Inflammatory macrophage (primary cell): ENCODE results near the gene ZNF518B.
"Not testable (repeated sequence)": the region's sequence is repeated elsewhere in the genome, so short reads cannot be mapped to it uniquely, and the experiment has no call there.

Source experiments
- DNase-seq, 2 donors: peaks; one replicate each; pipeline ENCODE4 v3.0.0-alpha.2; 2020 to 2022

The ZNF518B gene

GRCh38 chr4:10456595-10457254, 501 bp downstream of the ZNF518B start:
- peak; percentile 29 to 67 for DNase-seq

DNA sequence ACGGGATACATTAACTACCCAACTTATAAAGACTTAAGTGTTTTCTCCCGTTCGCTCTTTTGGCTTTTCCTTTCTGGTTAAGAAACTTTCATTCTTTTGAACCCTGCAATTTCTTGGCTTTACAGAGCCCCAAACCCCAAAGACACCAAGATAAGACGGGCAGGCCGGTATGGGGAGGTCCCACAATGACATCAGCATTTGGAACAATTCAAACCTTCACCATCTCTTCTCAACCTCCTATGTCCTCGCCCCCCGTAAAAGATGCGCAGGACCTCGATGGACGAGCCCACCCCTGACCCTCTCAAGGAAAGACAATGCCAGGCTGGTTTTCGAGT, 999 bp downstream of the ZNF518B start:
- no peak for DNase-seq

DNA sequence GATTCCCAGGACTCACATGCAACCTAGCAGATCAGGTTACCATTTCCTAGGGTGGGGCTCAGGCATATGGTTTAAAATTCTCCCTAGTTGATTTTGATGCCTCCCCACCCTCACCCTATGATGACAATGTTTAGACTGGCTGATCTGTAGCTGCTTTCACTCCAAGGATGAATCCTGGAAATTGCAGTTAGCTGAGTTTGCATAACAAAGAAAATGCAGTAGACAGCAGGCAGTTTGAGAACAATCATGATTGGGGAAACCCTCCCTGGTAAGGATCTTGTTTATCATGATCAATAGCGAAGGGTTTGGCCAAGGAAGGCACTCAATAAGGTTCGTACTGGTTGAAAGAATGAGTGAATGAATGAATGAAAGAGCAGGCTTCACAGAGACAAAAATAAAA, 2.1 kb downstream of the ZNF518B start:
- DNase-seq: no peak

- no peak for DNase-seq
Observed at GRCh38 chr4:10454726-10455125, 2.5 kb downstream of the ZNF518B start.

DNA sequence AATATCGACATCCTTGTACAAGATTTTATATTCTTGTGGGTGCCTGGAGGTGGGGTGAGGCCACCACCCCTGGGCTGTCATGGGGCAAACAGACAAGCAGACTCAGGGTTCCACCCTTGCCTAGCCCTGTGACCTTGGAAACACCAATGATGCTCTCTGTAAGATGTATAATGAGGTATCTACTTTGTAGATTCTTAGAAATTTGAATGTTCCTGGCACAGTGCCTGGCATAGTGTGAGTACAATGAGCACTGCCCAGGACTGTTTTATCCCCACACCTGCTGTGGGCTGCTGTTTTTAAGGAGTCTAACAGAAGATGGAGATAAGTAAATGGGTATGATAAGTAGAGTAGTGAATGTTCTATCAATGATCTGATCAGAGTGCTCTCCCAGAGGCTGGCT, 3.1 kb downstream of the ZNF518B start:
- DNase-seq: no peak

DNA sequence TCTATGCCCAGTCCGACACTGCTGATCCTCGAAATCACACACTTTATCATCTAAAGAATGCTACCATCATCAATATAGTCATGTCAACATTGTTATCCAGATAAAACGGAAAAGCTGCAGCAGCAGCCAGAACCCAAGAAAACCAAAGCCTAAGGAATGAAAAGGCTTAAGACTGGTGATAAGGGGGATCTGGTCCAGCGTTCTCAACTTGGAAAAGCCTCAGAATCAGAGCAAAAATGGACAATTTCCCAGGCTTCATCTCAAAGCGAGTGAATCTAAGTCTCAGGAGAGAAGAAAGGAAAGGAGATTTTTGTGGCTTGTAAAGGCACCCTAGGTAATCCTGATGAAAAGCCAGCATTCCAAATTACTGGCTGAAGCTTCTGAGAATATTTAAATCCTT, 8.2 kb downstream of the ZNF518B start:
- DNase-seq: no peak

DNA sequence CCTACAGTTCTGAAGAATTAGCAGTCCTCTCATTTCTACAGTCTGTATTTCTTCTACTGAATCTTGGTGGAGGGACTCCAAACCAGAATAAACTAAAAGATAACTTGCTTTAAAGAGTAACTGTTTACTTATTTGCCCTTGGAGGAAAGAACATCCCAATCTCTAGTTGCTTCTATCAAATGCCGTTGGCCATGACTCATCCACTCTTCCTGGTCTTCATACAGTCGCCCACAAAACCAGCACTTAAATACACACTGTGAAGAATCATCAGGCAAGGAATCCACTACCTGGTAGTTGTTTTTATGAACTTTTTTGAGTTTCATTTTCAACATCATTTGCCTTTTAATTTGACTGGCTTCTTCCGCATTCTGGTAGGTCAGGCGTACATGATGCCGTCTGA, 14.2 kb downstream of the ZNF518B start:
- no peak for DNase-seq

GRCh38 chr4:10441512-10441911, 15.7 kb downstream of the ZNF518B start:
- DNase-seq: no peak

DNA sequence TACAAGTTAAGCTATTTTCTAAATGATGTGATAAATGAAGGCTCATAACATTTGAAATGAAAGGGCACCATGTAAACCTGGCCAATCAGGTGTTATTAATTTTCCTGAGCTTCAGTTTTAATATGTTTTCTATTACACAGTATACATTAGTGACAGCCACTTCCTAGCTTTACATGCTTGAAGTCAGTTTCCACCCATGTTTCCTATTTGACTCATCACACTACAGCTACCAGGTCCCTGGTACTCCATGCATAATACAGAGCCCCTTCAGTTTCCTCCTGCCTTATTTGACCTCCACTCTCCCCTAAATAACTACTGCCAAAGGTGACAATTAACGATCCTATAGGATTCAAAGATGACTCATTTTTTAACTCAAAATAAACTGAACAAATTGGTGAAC, 18.3 kb downstream of the ZNF518B start:
- DNase-seq: no peak

DNA sequence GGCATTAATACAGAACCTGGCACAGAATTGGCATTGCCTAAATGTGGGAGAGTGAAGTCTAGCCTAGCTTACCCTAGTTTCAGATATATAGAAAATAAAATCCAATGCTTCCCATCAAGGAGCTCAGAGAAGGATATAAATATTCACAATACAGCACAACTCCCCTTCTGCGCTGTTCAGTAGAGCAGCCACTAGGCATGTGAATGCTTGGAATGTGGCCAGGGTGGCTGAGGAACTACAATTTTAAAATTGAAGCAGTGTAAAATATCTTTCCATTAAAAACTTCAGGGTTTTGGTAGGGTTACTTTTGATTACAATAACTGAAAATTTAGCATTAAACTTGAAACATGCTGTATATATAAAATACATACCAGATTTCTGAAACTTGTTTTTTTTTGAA, 19.5 kb downstream of the ZNF518B start:
- DNase-seq: no peak

DNA sequence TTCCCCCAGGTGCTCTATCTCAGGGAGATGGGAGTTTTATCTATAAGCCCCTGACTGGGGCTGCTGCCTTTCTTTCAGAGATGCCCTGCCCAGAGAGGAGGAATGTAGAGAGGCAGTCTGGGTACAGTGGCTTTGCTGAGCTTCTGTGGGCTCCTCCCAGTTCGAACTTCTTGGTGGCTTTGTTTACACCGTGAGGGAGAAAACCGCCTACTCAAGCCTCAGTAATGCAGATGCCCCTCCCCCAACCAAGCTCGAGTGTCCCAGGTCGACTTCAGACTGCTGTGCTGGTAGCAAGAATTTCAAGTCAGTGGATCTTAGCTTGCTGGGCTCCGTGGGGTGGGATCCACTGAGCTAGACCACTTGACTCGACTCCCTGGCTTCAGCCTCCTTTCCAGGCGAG, 29.5 kb downstream of the ZNF518B start:
- not testable (repeated sequence) for DNase-seq

DNA sequence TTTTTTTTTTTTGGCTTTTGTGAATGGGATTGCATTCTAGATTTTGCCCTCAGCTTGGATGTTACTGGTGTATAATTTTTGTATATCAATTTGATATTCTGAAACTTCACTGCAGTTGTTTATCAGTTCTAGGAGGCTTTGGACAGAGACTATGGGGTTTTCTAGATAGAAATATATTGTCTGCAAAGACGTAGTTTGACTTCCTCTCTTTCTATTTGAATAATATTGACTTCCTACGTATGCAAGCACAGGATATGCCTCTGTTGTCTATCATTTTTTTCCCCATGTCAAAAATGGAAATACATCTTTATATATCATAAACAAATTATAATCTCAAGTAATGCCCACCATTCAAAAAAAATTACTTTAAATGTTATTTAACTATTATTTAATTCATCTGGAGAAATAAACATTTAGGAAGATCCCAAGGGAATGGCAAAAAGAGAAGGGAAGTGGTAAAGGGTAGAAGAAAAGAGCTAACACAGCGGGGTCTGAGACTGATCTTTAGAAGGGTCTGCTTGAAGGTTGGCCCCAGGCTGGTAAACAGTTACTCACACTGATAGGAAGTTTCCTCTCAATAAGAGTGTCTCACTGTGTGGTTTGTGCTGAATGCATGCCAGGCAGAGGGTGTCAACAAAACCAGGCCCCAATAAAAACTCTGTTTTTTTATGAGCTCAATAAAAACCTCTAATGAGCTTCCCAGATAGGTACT, 35.7 kb downstream of the ZNF518B start:
- no peak for DNase-seq

- DNase-seq: no peak
Observed at GRCh38 chr4:10417740-10418139, 39.5 kb downstream of the ZNF518B start.

- no peak for DNase-seq
Observed at GRCh38 chr4:10416441-10416840, 40.8 kb downstream of the ZNF518B start.

GRCh38 chr4:10413177-10413576, 44.0 kb downstream of the ZNF518B start:
- DNase-seq: no peak

- no peak for DNase-seq
Observed at GRCh38 chr4:10405672-10406071, 51.6 kb downstream of the ZNF518B start.

- peak; percentile 24 to 39 for DNase-seq
Observed at GRCh38 chr4:10403633-10404445, 53.4 kb downstream of the ZNF518B start.

GRCh38 chr4:10395971-10396580, 61.1 kb downstream of the ZNF518B start:
- no peak for DNase-seq
